Gastrocnemius medialis (tissue), 4 donors: ENCODE results near the gene SLC18B1.

ENCODE experiments used
- POLR2A ChIP-seq, 2 donors: fragments of 450-650 bp; IDR thresholded peaks; one replicate each; pipeline ENCODE4 v1.6.1; 2017; ENCODE audit warnings: antibody characterized with exemption in 2 of 2, mild to moderate bottlenecking in 2 of 2, moderate library complexity in 2 of 2
- TF ChIP-seq, protein P1 (sequence below), 5 experiments: fragments of 450-650 bp in 3 of 5; fragments of 200-600 bp in 2 of 5; sonication (generic) in 2 of 5; IDR thresholded peaks in 4 of 5; conservative IDR thresholded peaks in 1 of 5; 1 replicate in 4 of 5; 2 replicates in 1 of 5; pipeline ENCODE4 v1.5.1; 2016 to 2019; ENCODE audit warnings: antibody characterized with exemption in 5 of 5, mild to moderate bottlenecking in 3 of 5, moderate library complexity in 3 of 5

DNA sequence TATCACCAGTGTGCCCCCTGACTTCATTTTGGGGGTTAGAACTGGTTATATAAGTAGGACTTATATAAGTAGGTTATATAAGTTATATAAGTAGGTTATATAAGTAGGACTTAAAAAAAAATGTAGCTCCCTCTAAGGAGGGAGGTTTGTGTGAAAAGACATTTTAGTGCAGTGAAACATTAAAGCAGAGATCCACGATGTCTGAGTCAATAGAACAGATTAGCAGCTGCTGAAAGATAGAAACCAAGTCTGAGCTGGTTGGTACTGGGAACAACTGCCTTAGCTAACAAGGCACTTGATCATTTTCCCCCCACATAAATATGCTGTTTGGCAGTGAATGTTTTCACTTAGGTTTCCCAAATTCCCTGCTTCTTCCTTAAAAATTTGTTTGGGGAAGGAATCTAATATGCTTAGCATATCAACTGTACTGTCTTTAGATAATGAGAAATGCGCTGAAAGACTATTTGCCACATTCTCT, 13.9 kb upstream of the SLC18B1 start:
- TF ChIP-seq, protein P1, sequence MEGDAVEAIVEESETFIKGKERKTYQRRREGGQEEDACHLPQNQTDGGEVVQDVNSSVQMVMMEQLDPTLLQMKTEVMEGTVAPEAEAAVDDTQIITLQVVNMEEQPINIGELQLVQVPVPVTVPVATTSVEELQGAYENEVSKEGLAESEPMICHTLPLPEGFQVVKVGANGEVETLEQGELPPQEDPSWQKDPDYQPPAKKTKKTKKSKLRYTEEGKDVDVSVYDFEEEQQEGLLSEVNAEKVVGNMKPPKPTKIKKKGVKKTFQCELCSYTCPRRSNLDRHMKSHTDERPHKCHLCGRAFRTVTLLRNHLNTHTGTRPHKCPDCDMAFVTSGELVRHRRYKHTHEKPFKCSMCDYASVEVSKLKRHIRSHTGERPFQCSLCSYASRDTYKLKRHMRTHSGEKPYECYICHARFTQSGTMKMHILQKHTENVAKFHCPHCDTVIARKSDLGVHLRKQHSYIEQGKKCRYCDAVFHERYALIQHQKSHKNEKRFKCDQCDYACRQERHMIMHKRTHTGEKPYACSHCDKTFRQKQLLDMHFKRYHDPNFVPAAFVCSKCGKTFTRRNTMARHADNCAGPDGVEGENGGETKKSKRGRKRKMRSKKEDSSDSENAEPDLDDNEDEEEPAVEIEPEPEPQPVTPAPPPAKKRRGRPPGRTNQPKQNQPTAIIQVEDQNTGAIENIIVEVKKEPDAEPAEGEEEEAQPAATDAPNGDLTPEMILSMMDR (IDR thresholded peaks at IDR 0.05 in 4 of 5, conservative IDR thresholded peaks at IDR 0.05 in 1 of 5): no peak
- TF ChIP-seq POLR2A (IDR thresholded peaks at IDR 0.05): no peak
